ENCODE results near the gene CD151.

The CD151 gene

GRCh38 chr11:856397-856796, 23.6 kb downstream of the CD151 start:
- no peaks in the 10 kb centered on the region for H3K9me3 ChIP-seq (ENCODE audit: control insufficient read depth, low read length)
- H3K4me3 ChIP-seq (ENCODE audit: low read length) = no peak overlapping the region
- no peaks in the 10 kb centered on the region for H3K36me3 ChIP-seq (ENCODE audit: control insufficient read depth, insufficient read depth, low read length)
- peaks cover 9% of the 10 kb centered on the region for H3K27me3 ChIP-seq (ENCODE audit: control insufficient read depth, insufficient read depth, low read length)
- H3K4me1 ChIP-seq (ENCODE audit: control insufficient read depth, insufficient read depth, low read length) = peaks cover 12% of the 10 kb centered on the region
- H3K9ac ChIP-seq (ENCODE audit: low read length) = no peak overlapping the region

DNA sequence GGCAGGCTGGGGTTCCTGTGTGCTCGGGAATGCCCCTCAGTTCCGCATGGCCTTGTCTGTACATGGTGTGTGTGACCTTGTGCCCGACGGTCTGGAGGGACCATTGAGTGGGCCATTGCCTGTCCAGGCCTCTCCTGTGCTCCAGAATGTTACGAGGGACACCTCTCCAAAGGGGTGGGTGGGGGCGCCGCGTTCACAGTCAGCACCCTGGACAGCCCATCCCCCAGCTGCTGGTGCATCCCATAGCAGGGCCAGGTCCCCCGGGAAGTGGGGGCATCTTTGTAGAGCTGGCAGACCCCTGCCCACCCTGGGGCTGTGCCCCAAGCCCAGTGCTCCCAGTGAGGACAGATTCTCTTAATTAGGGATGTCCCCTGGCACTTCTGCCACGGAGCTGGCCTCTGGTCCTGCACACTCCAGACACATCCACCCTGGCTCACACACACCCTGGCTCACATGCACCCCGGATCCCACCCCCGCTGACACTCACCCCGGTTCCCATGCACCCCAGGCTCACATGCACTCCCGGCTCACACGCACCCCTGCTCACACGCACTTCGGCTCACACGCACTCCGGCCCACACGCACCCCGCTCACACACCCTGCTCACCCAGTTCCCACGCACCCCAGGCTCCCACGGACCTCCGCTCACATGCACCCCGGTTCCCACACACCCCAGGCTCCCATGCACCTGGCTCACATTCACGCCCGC, 25.5 kb downstream of the CD151 start:
- H3K27me3 ChIP-seq (ENCODE audit: control insufficient read depth, insufficient read depth, low read length) = peaks cover 24% of the 10 kb centered on the region
- H3K9me3 ChIP-seq (ENCODE audit: control insufficient read depth, low read length) = no peaks in the 10 kb centered on the region
- H3K36me3 ChIP-seq (ENCODE audit: control insufficient read depth, insufficient read depth, low read length) = no peaks in the 10 kb centered on the region
- H3K4me1 ChIP-seq (ENCODE audit: control insufficient read depth, insufficient read depth, low read length) = peaks cover 25% of the 10 kb centered on the region
- H3K9ac ChIP-seq (ENCODE audit: low read length) = no peak overlapping the region
- no peak overlapping the region for H3K4me3 ChIP-seq (ENCODE audit: low read length)

- H3K4me3 ChIP-seq (ENCODE audit: low read length) = no peak overlapping the region
- peaks cover 27% of the 10 kb centered on the region for H3K4me1 ChIP-seq (ENCODE audit: control insufficient read depth, insufficient read depth, low read length)
- H3K9ac ChIP-seq (ENCODE audit: low read length) = no peak overlapping the region
- H3K27me3 ChIP-seq (ENCODE audit: control insufficient read depth, insufficient read depth, low read length) = peaks cover 30% of the 10 kb centered on the region
- no peaks in the 10 kb centered on the region for H3K9me3 ChIP-seq (ENCODE audit: control insufficient read depth, low read length)
- no peaks in the 10 kb centered on the region for H3K36me3 ChIP-seq (ENCODE audit: control insufficient read depth, insufficient read depth, low read length)
These were observed 26.1 kb downstream of the CD151 start for GRCh38 chr11:858762-859339.

GRCh38 chr11:859394-860131, 26.8 kb downstream of the CD151 start:
- Histone ChIP-seq H3K4me3 (ENCODE audit: low read length) (no peak overlapping the region), H3K27me3 (ENCODE audit: control insufficient read depth, insufficient read depth, low read length) (peaks cover 31% of the 10 kb centered on the region), H3K9ac (ENCODE audit: low read length) (peak overlapping the region; percentile 37), H3K36me3 (ENCODE audit: control insufficient read depth, insufficient read depth, low read length) (no peaks in the 10 kb centered on the region), H3K4me1 (ENCODE audit: control insufficient read depth, insufficient read depth, low read length) (peaks cover 27% of the 10 kb centered on the region), H3K9me3 (ENCODE audit: control insufficient read depth, low read length) (no peaks in the 10 kb centered on the region)

GRCh38 chr11:860234-861104, 27.7 kb downstream of the CD151 start:
- H3K9ac ChIP-seq (ENCODE audit: low read length) = peak overlapping the region; percentile 37
- peaks cover 27% of the 10 kb centered on the region for H3K4me1 ChIP-seq (ENCODE audit: control insufficient read depth, insufficient read depth, low read length)
- H3K9me3 ChIP-seq (ENCODE audit: control insufficient read depth, low read length) = no peaks in the 10 kb centered on the region
- no peaks in the 10 kb centered on the region for H3K36me3 ChIP-seq (ENCODE audit: control insufficient read depth, insufficient read depth, low read length)
- H3K27me3 ChIP-seq (ENCODE audit: control insufficient read depth, insufficient read depth, low read length) = peaks cover 31% of the 10 kb centered on the region
- H3K4me3 ChIP-seq (ENCODE audit: low read length) = no peak overlapping the region

- no peak overlapping the region for H3K9ac ChIP-seq (ENCODE audit: low read length)
- H3K36me3 ChIP-seq (ENCODE audit: control insufficient read depth, insufficient read depth, low read length) = no peaks in the 10 kb centered on the region
- H3K4me3 ChIP-seq (ENCODE audit: low read length) = no peak overlapping the region
- H3K27me3 ChIP-seq (ENCODE audit: control insufficient read depth, insufficient read depth, low read length) = peaks cover 31% of the 10 kb centered on the region
- H3K9me3 ChIP-seq (ENCODE audit: control insufficient read depth, low read length) = no peaks in the 10 kb centered on the region
- peaks cover 27% of the 10 kb centered on the region for H3K4me1 ChIP-seq (ENCODE audit: control insufficient read depth, insufficient read depth, low read length)
These were observed 28.3 kb downstream of the CD151 start for GRCh38 chr11:861105-861479.

GRCh38 chr11:862081-862661, 29.4 kb downstream of the CD151 start:
- H3K4me3 ChIP-seq (ENCODE audit: low read length) = no peak overlapping the region
- no peaks in the 10 kb centered on the region for H3K9me3 ChIP-seq (ENCODE audit: control insufficient read depth, low read length)
- peaks cover 31% of the 10 kb centered on the region for H3K27me3 ChIP-seq (ENCODE audit: control insufficient read depth, insufficient read depth, low read length)
- H3K9ac ChIP-seq (ENCODE audit: low read length) = no peak overlapping the region
- no peaks in the 10 kb centered on the region for H3K36me3 ChIP-seq (ENCODE audit: control insufficient read depth, insufficient read depth, low read length)
- peaks cover 27% of the 10 kb centered on the region for H3K4me1 ChIP-seq (ENCODE audit: control insufficient read depth, insufficient read depth, low read length)

DNA sequence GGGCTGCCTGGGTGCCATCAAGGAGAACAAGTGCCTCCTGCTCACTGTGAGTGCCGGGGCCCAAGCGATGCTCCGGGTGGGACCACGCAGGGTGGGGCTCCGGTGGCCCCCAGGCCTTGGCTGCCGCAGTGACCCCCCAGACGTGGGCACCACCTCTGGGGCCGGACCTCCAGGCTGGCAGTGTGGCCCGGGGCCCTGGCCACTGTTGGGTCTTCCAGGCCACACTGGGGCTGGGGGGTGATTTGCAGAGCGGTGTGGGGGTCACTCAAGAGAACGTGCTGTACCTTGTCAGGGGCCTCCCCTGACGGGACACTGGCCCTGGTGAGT, 29.9 kb downstream of the CD151 start:
- peaks cover 31% of the 10 kb centered on the region for H3K27me3 ChIP-seq (ENCODE audit: control insufficient read depth, insufficient read depth, low read length)
- no peak overlapping the region for H3K4me3 ChIP-seq (ENCODE audit: low read length)
- no peaks in the 10 kb centered on the region for H3K36me3 ChIP-seq (ENCODE audit: control insufficient read depth, insufficient read depth, low read length)
- H3K9ac ChIP-seq (ENCODE audit: low read length) = no peak overlapping the region
- peaks cover 27% of the 10 kb centered on the region for H3K4me1 ChIP-seq (ENCODE audit: control insufficient read depth, insufficient read depth, low read length)
- no peaks in the 10 kb centered on the region for H3K9me3 ChIP-seq (ENCODE audit: control insufficient read depth, low read length)

GRCh38 chr11:863023-863909, 30.5 kb downstream of the CD151 start:
- Histone ChIP-seq H3K9me3 (ENCODE audit: control insufficient read depth, low read length) (no peaks in the 10 kb centered on the region), H3K36me3 (ENCODE audit: control insufficient read depth, insufficient read depth, low read length) (no peaks in the 10 kb centered on the region), H3K4me3 (ENCODE audit: low read length) (no peak overlapping the region), H3K9ac (ENCODE audit: low read length) (no peak overlapping the region), H3K4me1 (ENCODE audit: control insufficient read depth, insufficient read depth, low read length) (peaks cover 27% of the 10 kb centered on the region), H3K27me3 (ENCODE audit: control insufficient read depth, insufficient read depth, low read length) (peaks cover 31% of the 10 kb centered on the region)

- Histone ChIP-seq H3K36me3 (ENCODE audit: control insufficient read depth, insufficient read depth, low read length) (no peaks in the 10 kb centered on the region), H3K4me1 (ENCODE audit: control insufficient read depth, insufficient read depth, low read length) (peaks cover 27% of the 10 kb centered on the region), H3K27me3 (ENCODE audit: control insufficient read depth, insufficient read depth, low read length) (peaks cover 31% of the 10 kb centered on the region), H3K9ac (ENCODE audit: low read length) (no peak overlapping the region), H3K9me3 (ENCODE audit: control insufficient read depth, low read length) (no peaks in the 10 kb centered on the region), H3K4me3 (ENCODE audit: low read length) (no peak overlapping the region)
These were observed 31.4 kb downstream of the CD151 start for GRCh38 chr11:863910-864827.

Measured in mucosa of stomach (tissue), 1 donor.